ENCODE measurements around the gene ZBTB39. TPM values are rescaled to one million over a fixed set of nuclear protein-coding genes. Genes with fewer than 3 reads are reported as not detected.
A peak's percentile ranks its signal among the peaks of the same experiment; 100 is the strongest.

ZBTB39 gene
- total RNA-seq, 2 donors from 2014 or later: 3.6 to 5.2 TPM

DNA sequence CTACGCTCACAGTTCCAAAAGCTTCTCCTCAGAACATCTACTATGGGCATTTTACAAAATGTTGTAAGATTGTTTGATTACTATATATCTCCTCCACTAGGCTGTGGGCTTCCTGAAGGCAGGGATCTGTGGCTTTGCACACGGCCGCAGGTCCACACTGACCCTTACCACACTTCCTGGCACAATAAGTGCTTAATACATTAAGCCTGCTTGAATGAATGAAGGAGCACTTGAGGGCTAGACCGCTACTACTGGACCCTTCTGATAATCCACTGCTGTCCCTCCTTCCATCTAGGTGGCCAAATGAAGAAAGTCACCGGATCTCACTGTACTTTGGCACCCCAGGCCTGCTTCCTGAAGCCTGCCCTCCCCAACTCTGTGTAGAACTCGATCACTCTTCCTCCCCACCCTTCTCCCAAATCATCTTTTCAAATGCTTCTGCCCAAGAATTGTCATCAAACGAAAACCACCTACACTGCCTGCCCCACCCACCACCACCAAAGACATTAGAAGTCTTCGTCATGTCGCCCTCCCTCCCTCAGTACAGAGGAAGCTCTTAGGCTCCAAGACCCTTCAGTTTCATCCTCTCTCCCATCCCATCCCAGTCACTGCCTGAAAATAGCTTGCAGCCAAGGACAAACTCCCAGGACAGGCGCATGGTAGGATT, 596 bp upstream of the ZBTB39 start:
- no peaks in the 10 kb centered on the region for H3K27me3 ChIP-seq
- intact Hi-C loops (cut with DNase I): no loop called here
- no peak for ATAC-seq
- DNase-seq: no peak
- peak overlapping the region in 3 of 4 donors; percentile 37 to 51 (median 48) for H3K27ac ChIP-seq
- H3K9me3 ChIP-seq: no peaks in the 10 kb centered on the region
- peaks cover 0 to 7% of the 10 kb centered on the region in 2 donors for H3K36me3 ChIP-seq (replicated peaks in 1 of 2; ENCODE audit: insufficient read depth in 1 of 2, low read depth in 2 of 2)
- WGBS, 2 donors: 53 to 62% methylated on average over 10 of the region's 10 CpGs
- TF ChIP-seq, protein P1, sequence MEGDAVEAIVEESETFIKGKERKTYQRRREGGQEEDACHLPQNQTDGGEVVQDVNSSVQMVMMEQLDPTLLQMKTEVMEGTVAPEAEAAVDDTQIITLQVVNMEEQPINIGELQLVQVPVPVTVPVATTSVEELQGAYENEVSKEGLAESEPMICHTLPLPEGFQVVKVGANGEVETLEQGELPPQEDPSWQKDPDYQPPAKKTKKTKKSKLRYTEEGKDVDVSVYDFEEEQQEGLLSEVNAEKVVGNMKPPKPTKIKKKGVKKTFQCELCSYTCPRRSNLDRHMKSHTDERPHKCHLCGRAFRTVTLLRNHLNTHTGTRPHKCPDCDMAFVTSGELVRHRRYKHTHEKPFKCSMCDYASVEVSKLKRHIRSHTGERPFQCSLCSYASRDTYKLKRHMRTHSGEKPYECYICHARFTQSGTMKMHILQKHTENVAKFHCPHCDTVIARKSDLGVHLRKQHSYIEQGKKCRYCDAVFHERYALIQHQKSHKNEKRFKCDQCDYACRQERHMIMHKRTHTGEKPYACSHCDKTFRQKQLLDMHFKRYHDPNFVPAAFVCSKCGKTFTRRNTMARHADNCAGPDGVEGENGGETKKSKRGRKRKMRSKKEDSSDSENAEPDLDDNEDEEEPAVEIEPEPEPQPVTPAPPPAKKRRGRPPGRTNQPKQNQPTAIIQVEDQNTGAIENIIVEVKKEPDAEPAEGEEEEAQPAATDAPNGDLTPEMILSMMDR (IDR thresholded peaks at IDR 0.05): no peak
- TF ChIP-seq POLR2A (IDR thresholded peaks at IDR 0.05): no peak
- no peak overlapping the region for H3K4me3 ChIP-seq
- peaks cover 17% of the 10 kb centered on the region for H3K4me1 ChIP-seq

DNA sequence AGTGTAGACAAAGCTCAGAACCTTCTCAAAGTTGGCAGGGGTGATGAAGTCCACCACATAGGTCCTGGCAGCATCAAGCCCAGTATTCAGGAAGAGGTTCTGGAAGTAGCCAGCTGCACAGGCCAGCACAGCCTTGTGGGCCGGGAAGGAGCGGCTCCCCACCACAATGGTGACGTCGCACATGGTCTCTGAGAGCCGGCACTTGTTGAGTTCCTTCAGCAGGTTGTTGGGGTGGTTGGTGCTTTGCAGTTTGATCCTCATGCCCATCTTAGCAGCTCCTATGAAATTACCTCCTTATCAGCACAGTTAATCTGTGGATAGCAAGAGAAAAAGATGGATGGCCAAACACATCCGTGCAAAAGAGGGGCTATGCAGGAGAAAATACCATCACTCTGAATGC, 1.7 kb downstream of the ZBTB39 start:
- ATAC-seq (no peak), DNase-seq (no peak)
- H3K36me3 ChIP-seq (replicated peaks in 1 of 2; ENCODE audit: insufficient read depth in 1 of 2, low read depth in 2 of 2): peaks cover 0 to 9% of the 10 kb centered on the region in 2 donors
- peaks cover 25% of the 10 kb centered on the region for H3K4me1 ChIP-seq
- no peak overlapping the region for H3K27ac ChIP-seq
- H3K27me3 ChIP-seq: no peaks in the 10 kb centered on the region
- no peaks in the 10 kb centered on the region for H3K9me3 ChIP-seq
- H3K4me3 ChIP-seq: no peak overlapping the region
- no peak for TF ChIP-seq POLR2A (IDR thresholded peaks at IDR 0.05)
- TF ChIP-seq, protein P1 (IDR thresholded peaks at IDR 0.05): no peak
- 21 to 81% methylated on average over 1 to 6 of the region's 6 CpGs for WGBS, 2 donors
- intact Hi-C loops (cut with DNase I): no loop called here

DNA sequence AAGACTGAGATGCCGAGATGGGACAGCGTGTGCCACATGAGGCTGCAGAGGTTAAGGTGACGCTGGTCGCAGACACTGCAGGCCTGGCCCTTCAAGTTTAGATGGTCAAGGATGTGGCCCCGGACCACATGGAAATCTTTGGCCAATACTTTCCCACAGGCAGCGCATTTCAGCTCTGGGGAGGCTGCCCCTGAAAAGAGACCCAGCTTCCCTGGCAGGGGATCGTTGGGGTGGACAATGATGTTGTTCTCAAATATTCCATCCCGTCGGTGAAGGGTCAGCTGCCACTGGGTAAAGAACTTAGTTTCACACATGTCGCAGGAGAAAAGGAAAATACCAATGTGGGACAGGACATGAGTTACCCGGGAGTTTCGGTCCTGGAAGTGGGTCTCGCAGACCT, 3.0 kb downstream of the ZBTB39 start:
- peaks cover 0 to 9% of the 10 kb centered on the region in 2 donors for H3K36me3 ChIP-seq (replicated peaks in 1 of 2; ENCODE audit: insufficient read depth in 1 of 2, low read depth in 2 of 2)
- TF ChIP-seq POLR2A (IDR thresholded peaks at IDR 0.05): no peak
- TF ChIP-seq, protein P1 (IDR thresholded peaks at IDR 0.05): no peak
- no peaks in the 10 kb centered on the region for H3K27me3 ChIP-seq
- H3K9me3 ChIP-seq: no peaks in the 10 kb centered on the region
- ATAC-seq (no peak), DNase-seq (no peak)
- 88 to 89% methylated on average over 9 to 13 of the region's 13 CpGs for WGBS, 2 donors
- intact Hi-C loops (cut with DNase I): no loop called here
- H3K27ac ChIP-seq: no peak overlapping the region
- no peak overlapping the region for H3K4me3 ChIP-seq
- H3K4me1 ChIP-seq: peaks cover 25% of the 10 kb centered on the region

DNA sequence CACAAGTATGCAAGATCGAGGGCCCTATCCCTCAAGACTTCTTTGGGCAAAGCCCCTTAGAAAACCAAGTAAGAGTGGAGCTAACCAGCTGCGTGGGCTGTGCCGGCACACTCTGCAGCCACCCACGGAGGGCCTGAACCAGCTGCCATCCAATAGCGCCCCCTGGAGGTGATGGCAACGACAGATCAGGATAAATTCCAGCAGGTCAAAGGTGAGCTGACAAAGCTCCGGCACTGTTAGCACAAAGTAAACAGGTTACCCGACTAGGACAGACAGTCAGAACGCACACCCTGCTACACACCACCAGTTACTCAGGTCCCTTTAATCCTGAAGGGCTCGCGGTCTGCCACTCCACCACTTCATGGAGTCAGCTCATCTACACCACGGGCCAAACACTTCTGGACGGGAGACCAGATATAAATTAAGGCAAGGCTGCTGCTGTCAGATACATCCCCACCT, 4.9 kb downstream of the ZBTB39 start:
- ATAC-seq: peak; percentile 23
- DNase-seq: peak; percentile 51 to 57 (median 56)
- TF ChIP-seq POLR2A (IDR thresholded peaks at IDR 0.05): no peak
- TF ChIP-seq, protein P1 (IDR thresholded peaks at IDR 0.05): peak in 6 of 7 experiments; percentile 30 to 59 (median 46)
- Histone ChIP-seq H3K36me3 (replicated peaks in 1 of 2; ENCODE audit: insufficient read depth in 1 of 2, low read depth in 2 of 2) (peaks cover 0 to 9% of the 10 kb centered on the region in 2 donors), H3K9me3 (no peaks in the 10 kb centered on the region), H3K27me3 (no peaks in the 10 kb centered on the region), H3K27ac (no peak overlapping the region), H3K4me3 (no peak overlapping the region), H3K4me1 (peaks cover 19% of the 10 kb centered on the region)
- intact Hi-C loops (cut with DNase I): no loop called here
- 31 to 35% methylated on average over 12 to 13 of the region's 13 CpGs for WGBS, 2 donors

DNA sequence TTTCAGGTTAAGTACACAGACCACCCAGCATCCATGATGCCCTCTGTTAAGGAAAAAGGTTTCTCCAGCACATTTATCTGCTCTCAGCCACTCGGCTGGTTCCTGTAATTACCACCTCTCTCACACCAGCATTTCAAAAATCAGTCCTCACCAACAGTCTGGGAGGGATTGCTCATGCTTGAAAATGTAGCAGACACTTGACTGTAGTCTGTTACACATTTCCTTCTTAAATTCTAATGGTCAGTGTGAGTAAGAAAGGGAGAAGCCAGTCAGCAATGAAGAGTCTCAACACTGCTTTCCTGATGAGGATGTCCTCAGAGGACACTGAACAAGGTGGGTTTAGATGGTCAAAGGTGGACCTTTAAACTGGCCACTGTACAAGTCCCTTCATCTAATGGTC, 6.0 kb downstream of the ZBTB39 start:
- 39 to 53% methylated on average over 1 of the region's 1 CpG for WGBS, 2 donors
- intact Hi-C loops (cut with DNase I): no loop called here
- Histone ChIP-seq H3K27ac (no peak overlapping the region), H3K9me3 (no peaks in the 10 kb centered on the region), H3K4me3 (no peak overlapping the region), H3K36me3 (replicated peaks in 1 of 2; ENCODE audit: insufficient read depth in 1 of 2, low read depth in 2 of 2) (peaks cover 0 to 9% of the 10 kb centered on the region in 2 donors), H3K4me1 (peaks cover 15% of the 10 kb centered on the region), H3K27me3 (no peaks in the 10 kb centered on the region)
- no peak for ATAC-seq
- no peak for DNase-seq
- TF ChIP-seq POLR2A (IDR thresholded peaks at IDR 0.05): no peak
- TF ChIP-seq, protein P1 (IDR thresholded peaks at IDR 0.05): no peak

All from body of pancreas (tissue), 4 donors.